ENCODE results near the gene ARID3A.

GRCh38 chr19:947090-947706 is 21.4 kb downstream of the ARID3A start:
- TF ChIP-seq, protein P1, sequence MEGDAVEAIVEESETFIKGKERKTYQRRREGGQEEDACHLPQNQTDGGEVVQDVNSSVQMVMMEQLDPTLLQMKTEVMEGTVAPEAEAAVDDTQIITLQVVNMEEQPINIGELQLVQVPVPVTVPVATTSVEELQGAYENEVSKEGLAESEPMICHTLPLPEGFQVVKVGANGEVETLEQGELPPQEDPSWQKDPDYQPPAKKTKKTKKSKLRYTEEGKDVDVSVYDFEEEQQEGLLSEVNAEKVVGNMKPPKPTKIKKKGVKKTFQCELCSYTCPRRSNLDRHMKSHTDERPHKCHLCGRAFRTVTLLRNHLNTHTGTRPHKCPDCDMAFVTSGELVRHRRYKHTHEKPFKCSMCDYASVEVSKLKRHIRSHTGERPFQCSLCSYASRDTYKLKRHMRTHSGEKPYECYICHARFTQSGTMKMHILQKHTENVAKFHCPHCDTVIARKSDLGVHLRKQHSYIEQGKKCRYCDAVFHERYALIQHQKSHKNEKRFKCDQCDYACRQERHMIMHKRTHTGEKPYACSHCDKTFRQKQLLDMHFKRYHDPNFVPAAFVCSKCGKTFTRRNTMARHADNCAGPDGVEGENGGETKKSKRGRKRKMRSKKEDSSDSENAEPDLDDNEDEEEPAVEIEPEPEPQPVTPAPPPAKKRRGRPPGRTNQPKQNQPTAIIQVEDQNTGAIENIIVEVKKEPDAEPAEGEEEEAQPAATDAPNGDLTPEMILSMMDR (IDR thresholded peaks at IDR 0.05): no peak
- TF ChIP-seq POLR2A (IDR thresholded peaks at IDR 0.05): no peak
